B cell (primary cell): ENCODE data around the gene CEP95. TPM values are rescaled to one million over a fixed set of nuclear protein-coding genes. Genes with fewer than 3 reads are reported as not detected.

Experiments used
- ATAC-seq: fragments of 200-7000 bp; cut with Tn5 transposase; one replicate; pipeline ENCODE4 v1.10.0; 2021; ENCODE audit warnings: low read depth, mild to moderate bottlenecking, moderate number of reproducible peaks, moderate library complexity
- CTCF ChIA-PET: fragments of 350-600 bp; sonication (Branson Sonifier 250); formaldehyde crosslinking; loops from one replicate; lab custom pipeline; 2021; ENCODE audit warnings: antibody characterized with exemption, inconsistent platforms; lab: Charles Lee
- POLR2A ChIA-PET: fragments of 350-600 bp; sonication (Branson Sonifier 250); formaldehyde crosslinking; loops from one replicate; lab custom pipeline; 2021; ENCODE audit warnings: antibody characterized with exemption; lab: Charles Lee
- DNase-seq: peaks from one replicate; pipeline ENCODE4 v3.0.0; 2013
- H2AFZ ChIP-seq: 2 replicates; pipeline ENCODE4 v1.6.1; 2012; ENCODE audit warnings: mild to moderate bottlenecking, low read depth, low read length; ENCODE audit not compliant: insufficient read depth, poor library complexity, severe bottlenecking
- H3K27ac ChIP-seq, 2 donors: 1 replicate in 1 of 2; 2 replicates in 1 of 2; pipeline ENCODE4 v1.5.1; 2012 to 2013; ENCODE audit warnings: low read length in 2 of 2, mild to moderate bottlenecking in 2 of 2, moderate library complexity in 1 of 2
- H3K27me3 ChIP-seq, 4 experiments: fragments of 200-600 bp in 1 of 4; sonication (generic) in 1 of 4; replicated peaks in 1 of 4; 1 replicate in 2 of 4; 2 replicates in 2 of 4; pipeline versions ENCODE4 v1.6.1 to v1.7.0; 2013 to 2016; ENCODE audit warnings: low read length in 3 of 4, mild to moderate bottlenecking in 2 of 4, mixed read lengths in 1 of 4, moderate library complexity in 1 of 4; ENCODE audit not compliant: insufficient read depth in 4 of 4, control insufficient read depth in 3 of 4; ENCODE audit errors: control extremely low read depth in 1 of 4
- H3K36me3 ChIP-seq, 2 experiments: replicated peaks in 1 of 2; 1 replicate in 1 of 2; 2 replicates in 1 of 2; pipeline versions ENCODE4 v1.6.1 to v1.7.1; 2013; ENCODE audit warnings: low read length in 1 of 2; ENCODE audit not compliant: insufficient read depth in 2 of 2, control insufficient read depth in 1 of 2; ENCODE audit errors: control extremely low read depth in 1 of 2, extremely low read depth in 1 of 2
- H3K4me1 ChIP-seq, 2 donors: fragments of 200-600 bp in 1 of 2; sonication (generic) in 1 of 2; 1 replicate in 1 of 2; 2 replicates in 1 of 2; pipeline versions ENCODE4 v1.5.1 to v1.6.1; 2013 to 2017; ENCODE audit warnings: low read length in 2 of 2; ENCODE audit not compliant: control insufficient read depth in 2 of 2, insufficient read depth in 2 of 2
- H3K4me2 ChIP-seq: replicated peaks from 2 replicates; pipeline ENCODE3; 2012; ENCODE audit warnings: mild to moderate bottlenecking, low read depth, low read length; ENCODE audit not compliant: poor library complexity, severe bottlenecking
- H3K4me3 ChIP-seq, 5 experiments: fragments of 200-600 bp in 1 of 5; sonication (generic) in 1 of 5; 1 replicate in 3 of 5; 2 replicates in 2 of 5; pipeline versions ENCODE4 v1.5.1 to v1.7.0; 2011 to 2016; ENCODE audit warnings: low read length in 4 of 5, mild to moderate bottlenecking in 4 of 5, low read depth in 2 of 5, control low read depth in 1 of 5, moderate library complexity in 1 of 5; ENCODE audit not compliant: insufficient read depth in 1 of 5; ENCODE audit errors: control extremely low read depth in 1 of 5, extremely low read depth in 1 of 5
- H3K79me2 ChIP-seq: fragments of 200-600 bp; sonication (generic); one replicate; pipeline ENCODE4 v1.6.0; 2016; ENCODE audit warnings: low read length; ENCODE audit not compliant: control insufficient read depth, insufficient read depth
- H3K9ac ChIP-seq: fragments of 200-600 bp; sonication (generic); 2 replicates; pipeline ENCODE4 v1.6.1; 2017; ENCODE audit warnings: mild to moderate bottlenecking, low read length, moderate library complexity
- H3K9me3 ChIP-seq, 3 donors: one replicate each; pipeline versions ENCODE4 v1.6.1 to v1.7.1; 2013; ENCODE audit warnings: low read length in 2 of 3; ENCODE audit not compliant: control insufficient read depth in 2 of 3, insufficient read depth in 1 of 3; ENCODE audit errors: control extremely low read depth in 1 of 3
- H4K20me1 ChIP-seq: 2 replicates; pipeline ENCODE4 v1.6.0; 2012; ENCODE audit warnings: mild to moderate bottlenecking, low read length; ENCODE audit not compliant: insufficient read depth, control insufficient read depth, poor library complexity, severe bottlenecking
- H3K27ac Mint-ChIP-seq: one replicate; pipeline ENCODE4 v1.8.0; 2021; ENCODE audit warnings: mixed read lengths
- H3K27me3 Mint-ChIP-seq: one replicate; pipeline ENCODE4 v1.8.0; 2021; ENCODE audit warnings: mixed read lengths
- H3K4me1 Mint-ChIP-seq: one replicate; pipeline ENCODE4 v1.8.0; 2021; ENCODE audit warnings: mixed read lengths
- H3K4me3 Mint-ChIP-seq: one replicate; pipeline ENCODE4 v1.8.0; 2021; ENCODE audit warnings: mixed read lengths
- H3K9me3 Mint-ChIP-seq: one replicate; pipeline ENCODE4 v1.8.0; 2022; ENCODE audit warnings: mixed read lengths; ENCODE audit not compliant: insufficient read depth
- EZH2 ChIP-seq: IDR thresholded peaks from 2 replicates; pipeline ENCODE4 v1.6.1; 2012; ENCODE audit warnings: borderline replicate concordance, low read depth, mild to moderate bottlenecking, moderate library complexity, low read length; ENCODE audit not compliant: insufficient read depth, poor library complexity, severe bottlenecking
- WGBS: methylation state at CpG from one replicate; pipeline ENCODE4 v1.1.5; 2013; ENCODE audit warnings: missing lambda C conversion rate; ENCODE audit not compliant: insufficient coverage; 5-methylcytosine and 5-hydroxymethylcytosine counted together
- intact Hi-C: fragments of 100-400 bp; cut with micrococcal nuclease; formaldehyde crosslinking; loops from one replicate; pipeline ENCODE4 v1.10.0; 2022
- polyA plus RNA-seq: library from polyadenylated mRNA; depleted of rRNA; stranded (reverse); fragments of >200 nt; gene quantifications from 2 replicates; pipeline ENCODE4 v1.2.3, GENCODE V29; 2012
- total RNA-seq, 2 donors: library from RNA; stranded (reverse); fragments of 120-200 nt in 1 of 2; gene quantifications; 1 replicate in 1 of 2; 2 replicates in 1 of 2; pipeline versions ENCODE4 v1.2.3 to v1.2.4, GENCODE V29; 2013 to 2022
- TF ChIP-seq, protein P1 (sequence below): fragments of 200-600 bp; IDR thresholded peaks from one replicate; pipeline ENCODE4 v1.8.0; 2022; ENCODE audit warnings: antibody characterized with exemption, mild to moderate bottlenecking

CEP95 gene
- total and polyA plus RNA-seq, 2 donors (not counting 1 experiment from before 2014, with no cell fraction given): 71.1 to 122 TPM

DNA sequence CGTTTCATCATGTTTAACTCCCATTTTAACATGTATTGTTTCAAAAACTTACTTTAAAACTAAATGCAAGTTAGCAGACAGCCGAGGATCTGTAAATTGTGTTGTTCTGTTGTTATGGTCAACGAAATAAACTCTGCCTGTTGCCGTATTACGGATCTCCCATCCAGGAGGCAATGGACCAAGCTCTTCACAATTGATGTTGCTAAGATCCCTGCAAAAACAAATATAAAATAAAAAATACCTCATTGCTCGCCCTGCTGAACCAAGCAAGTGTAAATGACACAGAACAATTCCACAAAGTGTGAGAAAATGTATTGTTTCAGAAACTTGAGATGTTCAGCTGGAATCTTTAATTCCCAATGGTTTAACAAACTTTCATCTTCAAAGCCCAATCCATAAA, 65.0 kb downstream of the CEP95 start:
- DNase-seq (no peak), ATAC-seq (no peak)
- POLR2A ChIA-PET: no interaction called here
- Mint-ChIP-seq H3K4me3 (no peak overlapping the region), H3K9me3 (no peaks in the 10 kb centered on the region), H3K27ac (no peak overlapping the region), H3K27me3 (no peaks in the 10 kb centered on the region), H3K4me1 (no peaks in the 10 kb centered on the region)
- Histone ChIP-seq H3K4me3 (no peak overlapping the region), H4K20me1 (no peaks in the 10 kb centered on the region), H3K79me2 (no peaks in the 10 kb centered on the region), H3K4me1 (no peaks in the 10 kb centered on the region), H3K27me3 (no peaks in the 10 kb centered on the region), H2AFZ (no peak overlapping the region), H3K36me3 (peaks cover 0 to 34% of the 10 kb centered on the region in 2 experiments), H3K9ac (no peak overlapping the region), H3K4me2 (no peak overlapping the region), H3K9me3 (no peaks in the 10 kb centered on the region), H3K27ac (no peak overlapping the region)
- intact Hi-C loops: no loop called here
- TF ChIP-seq, protein P1, sequence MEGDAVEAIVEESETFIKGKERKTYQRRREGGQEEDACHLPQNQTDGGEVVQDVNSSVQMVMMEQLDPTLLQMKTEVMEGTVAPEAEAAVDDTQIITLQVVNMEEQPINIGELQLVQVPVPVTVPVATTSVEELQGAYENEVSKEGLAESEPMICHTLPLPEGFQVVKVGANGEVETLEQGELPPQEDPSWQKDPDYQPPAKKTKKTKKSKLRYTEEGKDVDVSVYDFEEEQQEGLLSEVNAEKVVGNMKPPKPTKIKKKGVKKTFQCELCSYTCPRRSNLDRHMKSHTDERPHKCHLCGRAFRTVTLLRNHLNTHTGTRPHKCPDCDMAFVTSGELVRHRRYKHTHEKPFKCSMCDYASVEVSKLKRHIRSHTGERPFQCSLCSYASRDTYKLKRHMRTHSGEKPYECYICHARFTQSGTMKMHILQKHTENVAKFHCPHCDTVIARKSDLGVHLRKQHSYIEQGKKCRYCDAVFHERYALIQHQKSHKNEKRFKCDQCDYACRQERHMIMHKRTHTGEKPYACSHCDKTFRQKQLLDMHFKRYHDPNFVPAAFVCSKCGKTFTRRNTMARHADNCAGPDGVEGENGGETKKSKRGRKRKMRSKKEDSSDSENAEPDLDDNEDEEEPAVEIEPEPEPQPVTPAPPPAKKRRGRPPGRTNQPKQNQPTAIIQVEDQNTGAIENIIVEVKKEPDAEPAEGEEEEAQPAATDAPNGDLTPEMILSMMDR: no peak
- WGBS: no CpG with 5 or more reads among the region's 6 CpGs
- CTCF ChIA-PET: no interaction called here

DNA sequence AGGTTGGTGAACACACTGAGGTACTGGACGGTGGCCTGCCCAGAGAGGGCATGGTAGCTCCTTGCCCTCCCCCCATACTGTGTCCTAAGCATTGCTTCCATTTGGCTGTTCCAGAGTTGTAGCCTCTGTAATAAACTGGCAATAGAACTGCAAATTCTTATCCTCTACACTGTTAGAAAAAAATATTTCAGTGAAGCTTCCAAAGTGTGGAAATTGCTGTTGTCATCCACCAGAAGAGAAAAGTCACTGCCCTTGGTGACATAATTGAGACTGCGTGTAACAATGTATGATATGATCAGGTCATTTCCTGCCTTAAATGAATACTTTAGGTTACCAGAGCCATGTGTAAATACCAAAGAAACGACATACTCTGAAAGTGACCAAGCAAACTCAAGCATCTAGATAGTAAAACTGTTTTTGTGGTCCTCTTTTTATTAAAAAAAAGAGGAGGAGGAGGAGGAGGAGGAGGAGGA, 65.9 kb downstream of the CEP95 start:
- no peaks in the 10 kb centered on the region for H4K20me1 ChIP-seq
- Mint-ChIP-seq H3K27me3 (no peaks in the 10 kb centered on the region), H3K9me3 (no peaks in the 10 kb centered on the region), H3K27ac (no peak overlapping the region), H3K4me1 (no peaks in the 10 kb centered on the region), H3K4me3 (no peak overlapping the region)
- no peaks in the 10 kb centered on the region for H3K27me3 ChIP-seq
- DNase-seq (no peak), ATAC-seq (no peak)
- no peak overlapping the region for H2AFZ ChIP-seq
- intact Hi-C loops: no loop called here
- H3K9ac ChIP-seq: no peak overlapping the region
- no peaks in the 10 kb centered on the region for H3K9me3 ChIP-seq
- TF ChIP-seq, protein P1: no peak
- no peak for TF ChIP-seq EZH2
- no peak overlapping the region for H3K27ac ChIP-seq
- no peak overlapping the region for H3K4me3 ChIP-seq
- CTCF ChIA-PET: no interaction called here
- H3K4me1 ChIP-seq: no peaks in the 10 kb centered on the region
- POLR2A ChIA-PET: no interaction called here
- peaks cover 0 to 40% of the 10 kb centered on the region in 2 experiments for H3K36me3 ChIP-seq
- no peak overlapping the region for H3K4me2 ChIP-seq
- no peaks in the 10 kb centered on the region for H3K79me2 ChIP-seq
- 92% methylated on average over 2 of the region's 3 CpGs for WGBS
